GM18861 (cell line): ENCODE measurements around the gene TTYH1.
"Not testable (repeated sequence)": the region's sequence is repeated elsewhere in the genome, so short reads cannot be mapped to it uniquely, and the experiment has no call there.

Experiments
- ATAC-seq: cut with Tn5 transposase; IDR thresholded peaks from one replicate; pipeline ENCODE4 v1.9.1; 2021; ENCODE audit not compliant: unreplicated experiment

Gene TTYH1

GRCh38 chr19:54415208-54415900 is at the start of gene TTYH1:
TSS of gene TTYH1 (plus strand) at chr19:54415464. CDS start at chr19:54415553, 89 bp downstream.
- no peak for ATAC-seq

GRCh38 chr19:54365798-54366197 is 49.5 kb upstream of the TTYH1 start:
- not testable (repeated sequence) for ATAC-seq

GRCh38 chr19:54366811-54367210 is 48.5 kb upstream of the TTYH1 start:
- no peak for ATAC-seq

GRCh38 chr19:54369082-54369687 is 46.1 kb upstream of the TTYH1 start:
- no peak for ATAC-seq

- ATAC-seq, result not testable (repeated sequence)
Observed at GRCh38 chr19:54369688-54370433, 45.4 kb upstream of the TTYH1 start.

GRCh38 chr19:54370434-54370796 is 44.8 kb upstream of the TTYH1 start:
- not testable (repeated sequence) for ATAC-seq

- not testable (repeated sequence) for ATAC-seq
Observed at GRCh38 chr19:54371453-54371852, 43.8 kb upstream of the TTYH1 start.

GRCh38 chr19:54373781-54374631 is 41.3 kb upstream of the TTYH1 start:
- ATAC-seq, result no peak

GRCh38 chr19:54375181-54375938 is 39.9 kb upstream of the TTYH1 start:
- not testable (repeated sequence) for ATAC-seq

- ATAC-seq, result no peak
Observed at GRCh38 chr19:54376610-54377285, 38.5 kb upstream of the TTYH1 start.

GRCh38 chr19:54379187-54379678 is 36.0 kb upstream of the TTYH1 start:
- no peak for ATAC-seq

- no peak for ATAC-seq
Observed at GRCh38 chr19:54380897-54381296, 34.4 kb upstream of the TTYH1 start.

- not testable (repeated sequence) for ATAC-seq
Observed at GRCh38 chr19:54382041-54382440, 33.2 kb upstream of the TTYH1 start.

GRCh38 chr19:54383330-54383729 is 31.9 kb upstream of the TTYH1 start:
- no peak for ATAC-seq

GRCh38 chr19:54387991-54388801 is 27.1 kb upstream of the TTYH1 start:
- ATAC-seq, result no peak

GRCh38 chr19:54388802-54389139 is 26.5 kb upstream of the TTYH1 start:
- no peak for ATAC-seq

GRCh38 chr19:54389553-54389952 is 25.7 kb upstream of the TTYH1 start:
- ATAC-seq, result no peak

- ATAC-seq, result no peak
Observed at GRCh38 chr19:54390942-54391577, 24.2 kb upstream of the TTYH1 start.
